Mesendoderm (in vitro differentiated cells): ENCODE data around the gene LEKR1.

Experiments
- DNase-seq: peaks from one replicate; pipeline ENCODE4 v3.0.0; 2013
- H2AK5ac ChIP-seq: 2 replicates; pipeline ENCODE4 v1.6.1; 2013; ENCODE audit warnings: low read length, inconsistent platforms
- H2BK120ac ChIP-seq: 2 replicates; pipeline ENCODE4 v1.6.1; 2013; ENCODE audit warnings: low read depth, mild to moderate bottlenecking, low read length, moderate library complexity, mixed read lengths
- H2BK15ac ChIP-seq: replicated peaks from 2 replicates; pipeline ENCODE4 v1.6.1; 2013; ENCODE audit warnings: low read depth, mild to moderate bottlenecking, moderate library complexity
- H2BK5ac ChIP-seq: 2 replicates; pipeline ENCODE4 v1.6.1; 2013; ENCODE audit warnings: low read length, inconsistent platforms
- H3K18ac ChIP-seq: 2 replicates; pipeline ENCODE4 v1.6.1; 2013; ENCODE audit warnings: mild to moderate bottlenecking, low read length, mixed read lengths
- H3K23ac ChIP-seq: one replicate; pipeline ENCODE4 v1.6.1; 2013; ENCODE audit warnings: low read length
- H3K27ac ChIP-seq: 2 replicates; pipeline ENCODE4 v1.5.1; 2013; ENCODE audit warnings: low read depth, mild to moderate bottlenecking, inconsistent platforms, low read length, moderate library complexity
- H3K27me3 ChIP-seq: 2 replicates; pipeline ENCODE4 v1.6.1; 2013; ENCODE audit warnings: low read length, control low read depth, mild to moderate bottlenecking, inconsistent platforms; ENCODE audit not compliant: insufficient read depth, poor library complexity
- H3K36me3 ChIP-seq: 2 replicates; pipeline ENCODE4 v1.6.1; 2013; ENCODE audit warnings: low read length, inconsistent platforms; ENCODE audit not compliant: control insufficient read depth, insufficient read depth
- H3K4ac ChIP-seq: one replicate; pipeline ENCODE4 v1.6.1; 2013; ENCODE audit warnings: low read depth, mild to moderate bottlenecking, low read length, moderate library complexity
- H3K4me1 ChIP-seq: 2 replicates; pipeline ENCODE4 v1.6.1; 2013; ENCODE audit warnings: low read depth, low read length, inconsistent platforms; ENCODE audit not compliant: control insufficient read depth
- H3K4me2 ChIP-seq: 2 replicates; pipeline ENCODE4 v1.6.1; 2013; ENCODE audit warnings: low read length
- H3K4me3 ChIP-seq: 2 replicates; pipeline ENCODE4 v1.5.1; 2013; ENCODE audit warnings: mild to moderate bottlenecking, low read length
- H3K56ac ChIP-seq: one replicate; pipeline ENCODE4 v1.6.1; 2013; ENCODE audit warnings: low read length
- H3K79me1 ChIP-seq: 2 replicates; pipeline ENCODE4 v1.6.1; 2013; ENCODE audit warnings: low read length, inconsistent platforms
- H3K79me2 ChIP-seq: 2 replicates; pipeline ENCODE4 v1.6.1; 2013; ENCODE audit warnings: mild to moderate bottlenecking, low read length; ENCODE audit not compliant: control insufficient read depth, insufficient read depth
- H3K9ac ChIP-seq: 2 replicates; pipeline ENCODE4 v1.6.1; 2013; ENCODE audit warnings: low read length, inconsistent platforms
- H4K5ac ChIP-seq: one replicate; pipeline ENCODE4 v1.6.1; 2013; ENCODE audit warnings: low read length
- H4K8ac ChIP-seq: one replicate; pipeline ENCODE4 v1.6.1; 2013; ENCODE audit warnings: low read depth, mild to moderate bottlenecking, control low read depth, low read length, moderate library complexity
- WGBS: extraction: QIAGEN DNeasy Blood & Tissue Kit; methylation state at CpG from one replicate; pipeline ENCODE4 v1.1.7; 2013; ENCODE audit warnings: low lambda C conversion rate, missing lambda C conversion rate; ENCODE audit not compliant: insufficient coverage; ENCODE audit errors: extremely low coverage; 5-methylcytosine and 5-hydroxymethylcytosine counted together

LEKR1 gene

DNA sequence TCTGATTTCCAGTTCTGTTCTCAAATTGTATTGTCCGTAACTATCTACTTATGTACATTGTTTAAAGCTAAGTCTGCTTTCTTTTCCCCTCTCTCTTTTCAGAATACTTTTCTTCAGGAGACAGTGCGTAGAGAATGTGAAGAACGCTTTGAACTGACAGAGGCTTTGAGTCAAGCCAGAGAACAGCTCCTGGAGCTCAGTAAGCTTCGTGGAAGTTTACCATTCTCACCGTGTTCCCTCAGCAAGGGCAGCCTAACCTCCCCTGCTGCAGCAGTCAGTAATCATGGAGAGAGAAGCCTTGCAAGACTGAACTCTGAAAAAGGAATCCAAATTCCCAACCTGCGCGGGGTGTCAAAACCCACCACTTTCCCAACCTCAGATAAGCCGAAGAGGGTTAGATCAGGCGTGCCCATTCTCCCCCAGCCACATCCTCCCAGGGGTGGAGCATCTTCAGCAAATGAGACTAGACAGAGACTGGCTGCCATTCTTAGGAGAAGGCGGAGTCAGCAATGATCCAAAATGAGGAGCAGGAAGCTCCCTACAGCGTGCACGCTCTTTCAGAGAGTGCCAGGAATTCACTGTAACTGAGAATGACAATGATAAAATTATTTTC lies 219.2 kb downstream of the LEKR1 start:
- no peak overlapping the region for H3K23ac ChIP-seq
- no peaks in the 10 kb centered on the region for H3K79me1 ChIP-seq
- WGBS: no CpG with 5 or more reads among the region's 12 CpGs
- H3K9ac ChIP-seq: no peak overlapping the region
- no peaks in the 10 kb centered on the region for H3K27me3 ChIP-seq
- H3K4me2 ChIP-seq: no peak overlapping the region
- peak; percentile 75 for DNase-seq
- no peak overlapping the region for H2BK120ac ChIP-seq
- H3K18ac ChIP-seq: no peak overlapping the region
- no peak overlapping the region for H3K4ac ChIP-seq
- H3K36me3 ChIP-seq: no peaks in the 10 kb centered on the region
- H3K4me3 ChIP-seq: no peak overlapping the region
- H2BK15ac ChIP-seq: no peak overlapping the region
- H4K5ac ChIP-seq: no peak overlapping the region
- H3K79me2 ChIP-seq: no peaks in the 10 kb centered on the region
- no peak overlapping the region for H3K27ac ChIP-seq
- no peaks in the 10 kb centered on the region for H3K4me1 ChIP-seq
- H2AK5ac ChIP-seq: no peak overlapping the region
- no peak overlapping the region for H4K8ac ChIP-seq
- no peak overlapping the region for H2BK5ac ChIP-seq
- no peak overlapping the region for H3K56ac ChIP-seq

- Histone ChIP-seq H2BK5ac (no peak overlapping the region), H3K9ac (no peak overlapping the region), H3K4me1 (no peaks in the 10 kb centered on the region), H3K4me2 (no peak overlapping the region), H2BK120ac (no peak overlapping the region), H3K79me1 (no peaks in the 10 kb centered on the region), H2AK5ac (no peak overlapping the region), H3K23ac (no peak overlapping the region), H2BK15ac (no peak overlapping the region), H3K79me2 (no peaks in the 10 kb centered on the region), H3K36me3 (no peaks in the 10 kb centered on the region), H3K27ac (no peak overlapping the region), H3K56ac (no peak overlapping the region), H3K4ac (no peak overlapping the region), H3K27me3 (no peaks in the 10 kb centered on the region), H4K8ac (no peak overlapping the region), H3K18ac (no peak overlapping the region), H3K4me3 (no peak overlapping the region), H4K5ac (no peak overlapping the region)
- no peak for DNase-seq
- no CpG with 5 or more reads among the region's 1 CpG for WGBS
These were observed 220.4 kb downstream of the LEKR1 start for GRCh38 chr3:157046520-157046919.

DNA sequence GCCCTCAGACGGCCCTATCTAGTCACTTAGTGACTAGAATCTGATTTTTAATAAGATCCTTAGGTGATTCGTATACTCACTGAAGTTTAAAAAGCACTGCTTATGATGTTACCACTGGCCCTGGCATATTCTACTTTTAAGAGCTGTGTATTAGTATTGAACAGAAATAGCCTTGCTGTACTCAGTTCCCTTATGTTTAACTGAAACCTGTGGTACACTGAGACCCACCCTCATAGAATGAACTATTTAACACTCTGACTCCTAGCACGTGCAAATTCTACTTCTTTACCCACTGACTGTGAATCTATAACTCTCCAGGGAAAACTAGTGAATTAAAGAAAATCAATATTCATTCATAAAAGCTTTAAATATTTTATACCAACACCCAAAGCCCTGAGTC lies 224.9 kb downstream of the LEKR1 start:
- H3K79me1 ChIP-seq: no peaks in the 10 kb centered on the region
- DNase-seq: no peak
- no peaks in the 10 kb centered on the region for H3K79me2 ChIP-seq
- no peaks in the 10 kb centered on the region for H3K4me1 ChIP-seq
- no peak overlapping the region for H2BK15ac ChIP-seq
- H3K4me3 ChIP-seq: no peak overlapping the region
- H3K56ac ChIP-seq: no peak overlapping the region
- no peak overlapping the region for H2BK120ac ChIP-seq
- no peak overlapping the region for H2AK5ac ChIP-seq
- H3K9ac ChIP-seq: no peak overlapping the region
- no peak overlapping the region for H3K4ac ChIP-seq
- no peak overlapping the region for H2BK5ac ChIP-seq
- no peak overlapping the region for H3K18ac ChIP-seq
- no peaks in the 10 kb centered on the region for H3K27me3 ChIP-seq
- no peak overlapping the region for H3K23ac ChIP-seq
- no peak overlapping the region for H4K5ac ChIP-seq
- no peak overlapping the region for H3K27ac ChIP-seq
- H3K4me2 ChIP-seq: no peak overlapping the region
- no peaks in the 10 kb centered on the region for H3K36me3 ChIP-seq
- WGBS: no CpG with 5 or more reads among the region's 3 CpGs
- H4K8ac ChIP-seq: no peak overlapping the region

- Histone ChIP-seq H3K4ac (no peak overlapping the region), H2BK120ac (no peak overlapping the region), H3K36me3 (no peaks in the 10 kb centered on the region), H2BK5ac (no peak overlapping the region), H3K23ac (no peak overlapping the region), H3K9ac (no peak overlapping the region), H3K18ac (no peak overlapping the region), H3K4me1 (no peaks in the 10 kb centered on the region), H2AK5ac (no peak overlapping the region), H3K4me3 (no peak overlapping the region), H3K27me3 (no peaks in the 10 kb centered on the region), H3K79me1 (no peaks in the 10 kb centered on the region), H2BK15ac (no peak overlapping the region), H4K5ac (no peak overlapping the region), H3K4me2 (no peak overlapping the region), H4K8ac (no peak overlapping the region), H3K79me2 (no peaks in the 10 kb centered on the region), H3K27ac (no peak overlapping the region), H3K56ac (no peak overlapping the region)
- DNase-seq: no peak
These were observed 225.4 kb downstream of the LEKR1 start for GRCh38 chr3:157051591-157051990.

DNA sequence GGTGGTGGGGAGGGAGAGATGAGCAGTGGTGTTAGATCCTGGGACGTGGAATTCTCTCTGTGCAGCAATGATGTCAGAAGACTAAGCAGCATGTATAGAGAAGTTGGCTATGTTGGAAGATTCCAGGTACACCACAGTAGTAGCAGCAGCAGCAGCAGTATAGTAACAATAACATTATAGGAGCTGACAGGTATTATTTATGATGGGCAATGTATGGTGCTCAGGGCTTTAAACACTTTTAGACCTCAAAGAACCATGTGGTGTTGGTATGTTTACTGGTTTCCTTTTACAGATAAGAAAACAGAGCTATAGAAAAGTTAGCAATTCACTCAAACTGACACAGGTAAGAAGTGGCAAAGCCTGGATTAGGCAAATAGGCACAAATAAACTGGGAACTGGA lies 229.9 kb downstream of the LEKR1 start:
- Histone ChIP-seq H3K56ac (no peak overlapping the region), H3K27me3 (no peaks in the 10 kb centered on the region), H4K8ac (no peak overlapping the region), H2BK15ac (no peak overlapping the region), H2AK5ac (no peak overlapping the region), H3K9ac (no peak overlapping the region), H3K79me2 (no peaks in the 10 kb centered on the region), H3K36me3 (no peaks in the 10 kb centered on the region), H3K18ac (no peak overlapping the region), H4K5ac (no peak overlapping the region), H3K4me3 (no peak overlapping the region), H3K4me1 (no peaks in the 10 kb centered on the region), H2BK5ac (no peak overlapping the region), H3K79me1 (no peaks in the 10 kb centered on the region), H3K27ac (no peak overlapping the region), H3K23ac (no peak overlapping the region), H2BK120ac (no peak overlapping the region), H3K4me2 (no peak overlapping the region), H3K4ac (no peak overlapping the region)
- no CpG with 5 or more reads among the region's 1 CpG for WGBS
- no peak for DNase-seq

DNA sequence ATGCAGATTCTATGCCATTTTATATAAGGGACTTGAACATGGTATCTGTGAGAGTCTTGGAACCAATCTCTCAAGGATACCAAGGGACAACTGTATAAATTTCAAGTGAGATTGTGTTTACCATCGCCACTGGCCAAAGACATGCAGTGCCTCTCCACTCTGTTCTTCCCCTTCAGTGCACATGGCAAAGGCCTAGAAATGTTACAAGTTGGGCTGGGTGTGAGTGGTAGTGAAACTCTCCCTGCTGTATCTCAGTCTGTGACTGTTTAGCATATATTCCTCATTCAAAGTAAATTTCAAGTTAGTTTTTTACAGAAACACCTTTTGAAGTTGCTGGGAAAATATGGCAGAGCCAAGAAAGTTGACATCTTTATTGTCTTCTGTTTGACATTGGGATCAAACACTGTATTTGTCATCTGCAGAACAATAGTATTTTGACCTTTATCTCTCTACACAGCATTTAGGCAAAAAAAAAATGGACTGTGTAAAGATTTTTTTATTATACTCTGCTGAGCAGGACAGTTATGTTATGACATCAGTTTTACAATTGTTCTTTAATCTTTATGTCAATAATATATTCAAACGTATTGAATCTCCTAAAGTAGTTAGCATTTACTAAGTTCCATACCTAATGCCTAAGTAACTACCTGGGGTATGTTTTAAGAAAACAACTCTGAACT lies 232.4 kb downstream of the LEKR1 start:
- no peak overlapping the region for H4K5ac ChIP-seq
- no peak overlapping the region for H2BK5ac ChIP-seq
- no CpG with 5 or more reads among the region's 2 CpGs for WGBS
- H3K4me1 ChIP-seq: no peaks in the 10 kb centered on the region
- no peak overlapping the region for H4K8ac ChIP-seq
- H2BK120ac ChIP-seq: no peak overlapping the region
- H3K4ac ChIP-seq: no peak overlapping the region
- no peak overlapping the region for H3K23ac ChIP-seq
- no peak overlapping the region for H2AK5ac ChIP-seq
- H3K27ac ChIP-seq: no peak overlapping the region
- no peak for DNase-seq
- H3K18ac ChIP-seq: no peak overlapping the region
- no peak overlapping the region for H3K4me3 ChIP-seq
- H3K4me2 ChIP-seq: no peak overlapping the region
- no peak overlapping the region for H3K9ac ChIP-seq
- H3K79me1 ChIP-seq: no peaks in the 10 kb centered on the region
- no peaks in the 10 kb centered on the region for H3K27me3 ChIP-seq
- H3K79me2 ChIP-seq: no peaks in the 10 kb centered on the region
- H2BK15ac ChIP-seq: no peak overlapping the region
- H3K36me3 ChIP-seq: no peaks in the 10 kb centered on the region
- H3K56ac ChIP-seq: no peak overlapping the region
